ENCODE data around the gene SGMS2. TPM values are rescaled to one million over a fixed set of nuclear protein-coding genes. Genes with fewer than 3 reads are reported as not detected.

SGMS2 gene
- total and polyA plus RNA-seq, 12 donors, result 2.3 to 36.9 (median 25.2) TPM

DNA sequence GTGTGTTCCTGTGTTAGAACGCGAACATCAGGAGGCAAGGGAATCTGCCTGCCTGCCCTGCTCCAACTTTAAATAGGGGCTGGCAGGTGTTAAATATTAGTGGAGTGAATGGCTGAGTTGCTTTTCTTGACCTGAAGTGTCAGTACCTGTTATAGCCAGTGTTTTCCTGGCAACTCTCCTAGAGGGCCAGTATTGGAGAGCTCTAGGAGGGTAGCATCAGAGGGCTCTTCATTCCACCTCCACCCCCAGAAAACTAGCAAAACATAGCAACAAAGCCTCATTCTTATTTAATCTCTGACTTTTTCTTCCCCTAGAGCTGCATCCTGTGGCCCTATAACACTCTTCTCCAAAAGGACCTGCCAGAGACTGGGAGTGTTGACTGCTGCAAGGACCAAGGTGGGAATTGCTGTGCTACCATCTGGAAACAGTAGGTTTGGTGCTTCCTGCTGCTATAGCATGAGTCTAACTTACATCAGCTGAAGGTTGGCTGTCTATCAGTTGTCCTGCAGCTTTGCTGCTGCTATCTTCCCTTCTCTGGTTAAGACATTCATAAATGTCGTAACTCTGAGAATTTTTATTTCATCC lies 33.5 kb downstream of the SGMS2 start:
- peaks cover 3 to 70% (median 40%) of the 10 kb centered on the region in 9 donors for H3K4me1 ChIP-seq
- H3K27me3 ChIP-seq, result no peaks in the 10 kb centered on the region
- H3K9me3 ChIP-seq, result no peaks in the 10 kb centered on the region
- intact Hi-C loops (cut with DNase I), result no loop called here
- peak in 1 of 8 donors; percentile 32 for ATAC-seq
- TF ChIP-seq, protein P1, sequence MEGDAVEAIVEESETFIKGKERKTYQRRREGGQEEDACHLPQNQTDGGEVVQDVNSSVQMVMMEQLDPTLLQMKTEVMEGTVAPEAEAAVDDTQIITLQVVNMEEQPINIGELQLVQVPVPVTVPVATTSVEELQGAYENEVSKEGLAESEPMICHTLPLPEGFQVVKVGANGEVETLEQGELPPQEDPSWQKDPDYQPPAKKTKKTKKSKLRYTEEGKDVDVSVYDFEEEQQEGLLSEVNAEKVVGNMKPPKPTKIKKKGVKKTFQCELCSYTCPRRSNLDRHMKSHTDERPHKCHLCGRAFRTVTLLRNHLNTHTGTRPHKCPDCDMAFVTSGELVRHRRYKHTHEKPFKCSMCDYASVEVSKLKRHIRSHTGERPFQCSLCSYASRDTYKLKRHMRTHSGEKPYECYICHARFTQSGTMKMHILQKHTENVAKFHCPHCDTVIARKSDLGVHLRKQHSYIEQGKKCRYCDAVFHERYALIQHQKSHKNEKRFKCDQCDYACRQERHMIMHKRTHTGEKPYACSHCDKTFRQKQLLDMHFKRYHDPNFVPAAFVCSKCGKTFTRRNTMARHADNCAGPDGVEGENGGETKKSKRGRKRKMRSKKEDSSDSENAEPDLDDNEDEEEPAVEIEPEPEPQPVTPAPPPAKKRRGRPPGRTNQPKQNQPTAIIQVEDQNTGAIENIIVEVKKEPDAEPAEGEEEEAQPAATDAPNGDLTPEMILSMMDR (IDR thresholded peaks at IDR 0.05), result no peak
- H3K27ac ChIP-seq, result peak overlapping the region in 5 of 10 donors; percentile 21 to 51 (median 24)
- WGBS, 2 donors, result 39 to 75% methylated on average over 3 of the region's 3 CpGs
- no peak overlapping the region for H3K4me3 ChIP-seq
- peaks cover 0 to 22% (median 0%) of the 10 kb centered on the region in 9 donors for H3K36me3 ChIP-seq
- no peak for DNase-seq

- no peaks in the 10 kb centered on the region for H3K27me3 ChIP-seq
- 36 to 50% methylated on average over 5 of the region's 5 CpGs for WGBS, 2 donors
- no peak overlapping the region for H3K4me3 ChIP-seq
- H3K4me1 ChIP-seq, result peaks cover 0 to 40% (median 14%) of the 10 kb centered on the region in 9 donors
- DNase-seq, result peak in 1 of 2 donors; percentile 9
- H3K27ac ChIP-seq, result peak overlapping the region in 6 of 10 donors; percentile 8 to 55 (median 28)
- peak in 7 of 8 donors; percentile 5 to 95 (median 60) for ATAC-seq
- TF ChIP-seq, protein P1 (IDR thresholded peaks at IDR 0.05), result no peak
- no peaks in the 10 kb centered on the region for H3K9me3 ChIP-seq
- peaks cover 0 to 22% (median 0%) of the 10 kb centered on the region in 9 donors for H3K36me3 ChIP-seq
- intact Hi-C loops (cut with DNase I), result loop anchor here in 2 of 10 donors (5.0 kb wide), 1 partner anchor 35 kb away; no protein-coding TSS in a partner anchor
Observed at GRCh38 chr4:107862658-107863057, 37.9 kb downstream of the SGMS2 start.

DNA sequence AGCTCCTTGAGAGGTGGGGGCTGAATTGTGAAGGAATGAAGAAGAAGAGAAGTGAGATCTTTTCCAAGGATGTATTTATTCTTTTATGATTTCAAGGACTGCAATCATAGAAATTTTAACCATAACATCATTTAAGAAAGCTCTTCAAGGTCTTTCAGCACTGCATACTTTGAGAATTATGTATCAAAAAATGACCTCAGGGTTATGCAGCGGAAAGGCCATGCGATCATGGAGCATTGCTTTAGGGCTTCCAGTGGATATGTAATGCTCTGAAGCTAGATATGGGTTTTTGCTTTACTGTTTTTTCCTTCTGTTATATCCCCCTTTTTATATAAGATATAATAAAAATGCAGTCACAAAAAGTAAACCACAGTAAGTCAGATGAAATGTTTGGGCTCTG lies 38.7 kb downstream of the SGMS2 start:
- intact Hi-C loops (cut with DNase I), result loop anchor here in 2 of 10 donors (5.0 kb wide), 1 partner anchor 36 kb away; no protein-coding TSS in a partner anchor
- 96% methylated on average over 2 of the region's 2 CpGs for WGBS, 2 donors
- no peak for ATAC-seq
- no peaks in the 10 kb centered on the region for H3K27me3 ChIP-seq
- no peak overlapping the region for H3K4me3 ChIP-seq
- peak overlapping the region in 7 of 10 donors; percentile 2 to 58 (median 37) for H3K27ac ChIP-seq
- TF ChIP-seq, protein P1 (IDR thresholded peaks at IDR 0.05), result no peak
- peaks cover 0 to 21% (median 0%) of the 10 kb centered on the region in 9 donors for H3K36me3 ChIP-seq
- no peaks in the 10 kb centered on the region for H3K9me3 ChIP-seq
- H3K4me1 ChIP-seq, result peaks cover 0 to 33% (median 13%) of the 10 kb centered on the region in 9 donors
- no peak for DNase-seq

GRCh38 chr4:107863850-107864371 lies 39.2 kb downstream of the SGMS2 start:
- no peaks in the 10 kb centered on the region for H3K9me3 ChIP-seq
- H3K4me3 ChIP-seq, result no peak overlapping the region
- H3K27me3 ChIP-seq, result no peaks in the 10 kb centered on the region
- intact Hi-C loops (cut with DNase I), result loop anchor here in 2 of 10 donors (5.0 kb wide), 1 partner anchor 37 kb away; no protein-coding TSS in a partner anchor
- peak; percentile 25 to 67 for DNase-seq
- 31 to 34% methylated on average over 2 of the region's 2 CpGs for WGBS, 2 donors
- H3K27ac ChIP-seq, result peak overlapping the region in 9 of 10 donors; percentile 10 to 58 (median 37)
- ATAC-seq, result peak; percentile 79 to 96 (median 93)
- peaks cover 0 to 16% (median 0%) of the 10 kb centered on the region in 9 donors for H3K36me3 ChIP-seq
- peaks cover 0 to 32% (median 13%) of the 10 kb centered on the region in 9 donors for H3K4me1 ChIP-seq
- TF ChIP-seq, protein P1 (IDR thresholded peaks at IDR 0.05), result no peak

Data from heart right ventricle (tissue), 16 donors.